ENCODE measurements around the gene ROR1.

DNA sequence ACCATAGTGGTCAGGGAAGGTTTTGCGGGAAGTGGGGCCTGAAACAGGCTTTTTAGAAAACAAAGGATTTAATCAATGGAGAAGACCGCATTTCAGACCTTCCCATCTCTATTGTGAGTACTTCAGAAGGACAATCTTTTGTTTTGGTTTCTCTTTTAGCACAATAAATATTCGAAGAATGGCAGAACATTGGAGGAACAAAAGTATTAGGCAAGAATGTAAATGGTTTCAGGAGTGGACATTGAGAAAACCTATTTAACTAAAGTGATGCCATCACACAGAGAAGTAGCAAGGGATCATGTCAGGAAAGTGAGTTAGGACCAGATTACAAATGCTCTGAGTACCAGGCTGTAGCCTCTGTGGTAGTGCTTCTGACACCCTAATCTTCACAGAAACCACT lies 402.8 kb downstream of the ROR1 start:
- TF ChIP-seq, protein P1, sequence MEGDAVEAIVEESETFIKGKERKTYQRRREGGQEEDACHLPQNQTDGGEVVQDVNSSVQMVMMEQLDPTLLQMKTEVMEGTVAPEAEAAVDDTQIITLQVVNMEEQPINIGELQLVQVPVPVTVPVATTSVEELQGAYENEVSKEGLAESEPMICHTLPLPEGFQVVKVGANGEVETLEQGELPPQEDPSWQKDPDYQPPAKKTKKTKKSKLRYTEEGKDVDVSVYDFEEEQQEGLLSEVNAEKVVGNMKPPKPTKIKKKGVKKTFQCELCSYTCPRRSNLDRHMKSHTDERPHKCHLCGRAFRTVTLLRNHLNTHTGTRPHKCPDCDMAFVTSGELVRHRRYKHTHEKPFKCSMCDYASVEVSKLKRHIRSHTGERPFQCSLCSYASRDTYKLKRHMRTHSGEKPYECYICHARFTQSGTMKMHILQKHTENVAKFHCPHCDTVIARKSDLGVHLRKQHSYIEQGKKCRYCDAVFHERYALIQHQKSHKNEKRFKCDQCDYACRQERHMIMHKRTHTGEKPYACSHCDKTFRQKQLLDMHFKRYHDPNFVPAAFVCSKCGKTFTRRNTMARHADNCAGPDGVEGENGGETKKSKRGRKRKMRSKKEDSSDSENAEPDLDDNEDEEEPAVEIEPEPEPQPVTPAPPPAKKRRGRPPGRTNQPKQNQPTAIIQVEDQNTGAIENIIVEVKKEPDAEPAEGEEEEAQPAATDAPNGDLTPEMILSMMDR (IDR thresholded peaks at IDR 0.05) = no peak
- TF ChIP-seq POLR2A (IDR thresholded peaks at IDR 0.05) (no peak), POLR2AphosphoS5 (IDR thresholded peaks at IDR 0.05) (no peak)
